NCI-H748 (cell line): ENCODE data around the gene SPI1.
"Not testable (repeated sequence)": the region's sequence is repeated elsewhere in the genome, so short reads cannot be mapped to it uniquely, and the experiment has no call there.

Experiments used
- DNase-seq: peaks from one replicate; lab custom pipeline; 2025; ENCODE audit not compliant: unreplicated experiment; lab: John Stamatoyannopoulos, UW

Gene SPI1

DNA sequence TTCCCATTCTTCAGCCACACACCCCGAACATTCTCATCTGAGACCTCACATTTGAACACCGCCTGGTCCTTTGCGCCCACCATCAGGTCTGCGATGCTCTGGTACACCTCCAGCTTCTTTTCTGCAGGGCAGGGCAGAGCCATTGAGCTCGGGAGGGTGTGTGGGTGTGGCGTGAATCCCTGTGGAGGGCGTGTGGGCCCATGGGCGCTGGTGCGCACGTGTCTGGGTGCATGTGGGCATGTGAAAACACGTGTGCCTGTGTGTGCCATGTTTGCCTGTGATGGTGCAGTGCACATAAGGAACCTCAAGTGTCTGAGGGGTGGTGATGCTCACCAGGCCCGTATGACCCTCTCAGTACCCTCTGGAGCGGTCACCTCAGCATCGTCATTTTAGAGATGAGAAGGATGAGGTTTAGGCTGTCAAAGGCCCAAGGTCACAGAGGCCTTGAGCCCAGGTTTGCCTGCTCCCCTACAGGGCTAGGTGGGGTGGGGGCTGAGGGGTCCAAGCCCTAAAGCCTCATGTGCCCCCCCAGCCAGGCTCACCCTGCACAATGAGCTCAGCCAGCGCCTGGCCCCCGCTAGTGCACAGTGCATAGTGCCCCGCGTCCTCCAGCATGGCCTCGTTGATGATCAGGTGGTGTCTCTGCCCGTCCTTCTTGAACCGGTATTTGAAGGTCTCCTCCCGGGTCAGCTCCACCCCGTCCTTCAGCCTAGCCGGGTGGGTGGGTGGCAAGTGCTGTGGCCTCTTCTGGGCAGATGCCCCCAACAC lies 36.1 kb downstream of the SPI1 start:
- DNase-seq, result no peak

DNA sequence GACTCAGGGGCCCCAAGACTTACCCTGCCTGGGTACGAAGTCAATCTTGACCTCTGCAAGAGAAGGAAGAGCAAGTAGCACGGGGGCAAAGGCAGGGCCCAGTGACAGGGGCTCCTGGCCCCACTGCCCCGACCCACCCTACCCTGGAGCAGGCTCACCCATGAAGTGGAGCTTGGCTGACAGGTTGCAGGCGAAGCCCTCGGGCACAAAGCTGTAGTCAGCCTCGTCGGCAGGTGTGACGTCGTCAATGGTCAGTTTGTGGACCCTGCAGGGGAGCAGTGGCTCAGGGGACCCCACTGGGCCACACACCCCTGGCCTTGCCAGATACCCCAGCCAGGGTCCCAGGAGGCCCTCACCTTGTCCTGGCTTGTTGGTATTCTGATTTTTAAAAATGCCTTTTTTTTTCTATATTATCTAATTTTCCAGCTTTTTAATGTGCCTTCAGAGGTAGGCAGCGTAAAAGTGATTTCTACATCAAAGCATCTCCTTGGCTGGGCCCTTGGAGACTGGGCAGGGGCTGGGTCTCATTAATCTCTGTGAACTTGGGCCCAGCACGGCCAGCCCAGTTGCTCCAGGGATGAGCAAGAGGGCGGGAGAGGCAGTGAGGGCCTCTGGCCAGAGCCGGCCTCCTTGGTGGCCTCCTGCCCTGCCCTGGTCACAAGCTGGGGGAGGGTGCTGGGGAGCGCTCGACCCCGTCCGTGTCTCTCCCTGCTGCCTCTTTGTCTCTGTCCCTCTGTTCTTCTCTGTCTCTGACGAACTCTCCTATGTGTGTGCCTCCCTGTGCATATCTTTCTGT lies 37.2 kb downstream of the SPI1 start:
- no peak for DNase-seq

GRCh38 chr11:47340010-47340409 lies 38.3 kb downstream of the SPI1 start:
- no peak for DNase-seq

GRCh38 chr11:47338396-47339241 lies 39.7 kb downstream of the SPI1 start:
- no peak for DNase-seq

DNA sequence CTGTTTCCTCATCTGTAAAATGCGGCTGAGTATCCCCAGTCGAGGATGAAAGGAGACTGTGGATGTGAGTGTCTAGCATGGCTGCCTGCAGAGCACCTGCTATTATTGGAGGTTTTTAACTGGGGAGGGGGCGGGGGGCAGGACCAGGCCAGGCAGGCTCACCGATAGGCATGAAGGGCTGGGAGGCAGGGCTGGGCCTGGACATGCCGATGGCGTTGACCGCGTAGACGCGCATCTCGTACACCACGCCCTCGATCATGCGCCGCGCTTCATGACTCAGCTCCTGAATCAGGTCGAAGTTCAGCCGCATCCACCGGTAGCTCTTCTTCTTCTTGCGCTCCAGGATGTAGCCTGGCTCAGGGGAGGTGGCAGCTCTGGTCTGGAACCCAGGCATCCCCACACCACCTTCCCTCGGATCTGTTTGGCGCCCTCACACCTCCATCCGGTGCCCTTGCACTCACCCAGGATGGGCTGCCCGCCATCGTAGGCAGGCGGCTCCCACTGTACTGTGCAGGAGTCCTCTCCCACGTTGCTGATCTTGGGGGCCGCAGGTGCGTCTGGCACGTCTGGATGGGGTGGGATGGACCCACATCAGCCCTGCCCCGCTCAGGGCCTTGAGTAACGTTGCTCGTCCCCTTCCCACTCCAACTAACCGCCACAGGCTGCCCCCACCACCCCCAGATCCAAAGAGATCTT lies 41.0 kb downstream of the SPI1 start:
- peak; percentile 15 for DNase-seq

DNA sequence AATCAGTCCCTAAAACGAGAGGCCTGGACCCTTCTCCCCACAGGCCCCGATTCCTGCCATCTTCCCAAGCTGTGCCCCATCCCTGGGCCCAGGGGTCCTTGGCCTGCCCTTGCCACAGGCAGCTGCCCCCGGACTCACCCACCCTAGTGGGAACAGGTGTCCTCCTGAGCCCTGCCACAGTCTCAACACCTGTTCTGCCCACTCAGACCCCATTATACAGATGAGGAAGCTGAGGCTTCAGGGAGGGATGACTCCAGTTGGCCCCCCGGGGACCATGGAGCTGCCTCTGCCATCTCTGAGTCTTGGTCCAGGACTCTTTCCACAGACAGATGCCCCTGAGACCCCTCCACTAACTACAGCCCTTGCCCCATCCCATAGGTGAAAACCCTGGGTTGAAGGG lies 41.8 kb downstream of the SPI1 start:
- no peak for DNase-seq

DNA sequence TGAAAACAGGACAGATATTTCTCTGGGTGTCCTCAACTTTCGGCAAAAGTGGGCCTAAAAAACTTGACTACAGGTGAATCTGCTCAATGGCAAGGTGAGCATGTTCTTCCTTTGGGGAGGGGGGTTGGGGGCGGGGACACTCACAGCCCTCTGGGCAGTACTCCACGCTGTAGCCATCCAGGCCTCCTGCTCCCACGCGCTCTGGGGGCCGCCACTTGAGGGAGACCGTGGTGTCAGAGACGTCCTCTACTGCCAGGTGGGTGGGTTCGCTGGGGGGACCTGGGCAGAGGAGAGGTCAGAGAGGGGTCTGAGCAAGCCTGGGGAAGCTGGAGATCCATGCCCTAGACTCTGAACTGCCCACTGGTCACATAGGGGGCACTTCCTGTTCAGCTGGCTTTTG lies 42.6 kb downstream of the SPI1 start:
- DNase-seq, result no peak

GRCh38 chr11:47334699-47335411 lies 43.5 kb downstream of the SPI1 start:
- not testable (repeated sequence) for DNase-seq

DNA sequence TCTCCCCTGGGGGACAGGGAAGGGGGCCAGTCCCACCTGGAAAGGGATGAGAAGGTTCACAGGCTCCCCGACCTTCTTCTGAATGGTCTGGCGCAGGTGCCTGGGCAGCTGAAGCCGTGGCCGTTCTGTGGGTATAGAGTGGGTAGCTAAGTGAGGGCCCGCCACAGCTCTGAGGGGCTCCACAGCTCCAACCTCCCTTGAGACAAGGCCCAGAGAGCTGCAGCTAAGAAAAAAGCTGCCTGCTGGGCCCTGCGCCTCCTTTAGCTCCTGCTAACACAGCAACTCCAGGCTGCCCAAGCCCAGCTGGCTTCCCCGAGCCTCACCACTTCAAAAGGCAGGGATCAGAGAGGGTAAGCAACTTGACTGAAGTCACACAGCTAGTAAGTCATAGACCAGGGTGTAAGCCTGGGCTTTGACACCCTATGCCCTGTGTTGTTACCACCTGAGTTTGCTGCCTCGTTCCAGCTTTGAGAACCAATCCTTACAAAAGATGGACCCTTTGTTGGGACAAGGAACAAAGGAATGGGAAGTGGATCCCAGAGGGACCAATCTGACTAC lies 44.4 kb downstream of the SPI1 start:
- no peak for DNase-seq

- no peak for DNase-seq
Measured at GRCh38 chr11:47333526-47333845, 44.9 kb downstream of the SPI1 start.

GRCh38 chr11:47332791-47333525 lies 45.4 kb downstream of the SPI1 start:
- no peak for DNase-seq

DNA sequence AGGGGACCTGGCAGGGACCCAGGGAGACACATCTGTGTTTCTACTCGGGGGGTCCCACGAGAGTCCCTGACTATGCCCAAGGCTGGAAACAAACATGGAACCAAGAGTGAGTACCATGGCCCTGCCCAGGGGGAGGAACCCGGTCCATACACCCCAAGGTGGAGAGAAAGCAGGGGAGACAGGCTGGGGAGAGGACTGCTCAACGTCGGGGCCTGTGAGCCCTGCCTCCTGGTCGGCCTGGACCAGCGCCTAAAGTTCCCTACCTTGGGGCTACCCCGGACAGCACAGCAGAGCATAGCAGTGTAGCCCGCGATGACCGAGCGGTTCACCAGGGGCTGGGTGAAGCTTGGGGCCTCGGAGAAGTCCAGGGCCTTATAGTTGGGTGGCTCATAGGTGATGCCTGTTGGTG lies 46.0 kb downstream of the SPI1 start:
- DNase-seq, result no peak

DNA sequence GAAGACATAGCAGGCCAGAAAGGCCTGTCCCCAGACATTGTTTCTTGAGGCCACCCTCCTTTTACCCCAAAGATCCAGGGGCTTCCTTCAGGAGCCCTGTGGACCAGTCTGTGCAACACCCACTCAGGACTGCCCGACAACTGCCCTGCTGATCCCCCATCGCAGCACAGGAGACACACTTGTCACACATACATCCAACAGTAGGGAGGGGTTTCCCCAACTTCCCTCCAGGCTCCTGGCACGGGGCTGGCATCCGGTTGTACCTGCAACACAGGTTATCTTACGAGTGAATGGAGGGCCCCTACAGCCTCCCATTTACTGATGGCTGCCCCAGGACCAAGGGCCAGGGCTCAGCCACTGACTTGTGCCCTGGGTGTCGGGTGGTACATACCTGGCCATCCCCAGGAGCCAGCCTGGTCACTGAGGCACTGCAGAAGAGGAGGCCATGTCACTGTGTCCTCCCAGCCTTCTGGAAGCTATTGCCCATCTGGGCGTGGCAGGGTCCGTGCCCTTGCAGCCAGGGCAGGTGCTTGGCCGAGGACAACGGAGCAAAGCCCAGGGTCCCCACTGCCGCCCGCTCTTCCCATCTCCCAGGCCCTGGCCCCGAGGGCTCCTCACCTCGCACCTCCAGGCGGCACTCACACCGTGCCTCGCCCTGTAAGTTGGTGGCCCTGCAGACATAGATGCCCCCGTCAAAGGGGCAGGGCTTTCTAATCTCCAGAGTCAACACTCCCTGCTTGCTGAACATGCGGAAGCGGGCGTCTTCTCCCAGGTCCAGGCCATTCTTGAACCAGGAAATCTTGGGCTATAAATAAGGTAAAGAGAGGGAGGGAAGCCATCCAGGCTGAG lies 46.7 kb downstream of the SPI1 start:
- no peak for DNase-seq

GRCh38 chr11:47329987-47330931 lies 48.1 kb downstream of the SPI1 start:
- DNase-seq, result no peak

- DNase-seq, result no peak
Measured at GRCh38 chr11:47329431-47329986, 48.8 kb downstream of the SPI1 start.

GRCh38 chr11:47328449-47329390 lies 49.6 kb downstream of the SPI1 start:
- DNase-seq, result no peak
